ENCODE results near the gene MAGI2. TPM values are rescaled to one million over a fixed set of nuclear protein-coding genes. Genes with fewer than 3 reads are reported as not detected.

Gene MAGI2
- total RNA-seq, 1 donor from 2014 or later: 13.3 TPM

DNA sequence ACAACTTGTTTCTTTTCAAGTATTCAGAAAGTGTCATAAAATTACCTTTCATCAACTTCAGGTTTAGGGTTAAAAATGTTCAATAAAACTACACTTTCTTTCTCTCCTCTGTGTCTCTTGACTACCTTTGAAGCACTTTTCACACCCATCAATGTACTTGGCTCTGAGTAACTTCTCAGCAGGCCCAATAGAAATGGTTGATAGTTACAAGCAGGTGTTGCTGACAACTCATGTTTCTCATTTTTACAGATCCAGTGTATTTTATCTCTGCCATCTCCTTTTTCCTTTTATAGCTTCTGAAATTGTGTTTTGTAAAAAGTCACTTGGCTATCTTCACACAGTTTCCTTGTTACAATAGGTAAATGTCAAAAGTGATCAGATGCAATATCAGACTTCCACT lies 1306.9 kb downstream of the MAGI2 start:
- Mint-ChIP-seq H3K27me3 (peaks cover 15% of the 10 kb centered on the region), H3K4me3 (no peak overlapping the region)

DNA sequence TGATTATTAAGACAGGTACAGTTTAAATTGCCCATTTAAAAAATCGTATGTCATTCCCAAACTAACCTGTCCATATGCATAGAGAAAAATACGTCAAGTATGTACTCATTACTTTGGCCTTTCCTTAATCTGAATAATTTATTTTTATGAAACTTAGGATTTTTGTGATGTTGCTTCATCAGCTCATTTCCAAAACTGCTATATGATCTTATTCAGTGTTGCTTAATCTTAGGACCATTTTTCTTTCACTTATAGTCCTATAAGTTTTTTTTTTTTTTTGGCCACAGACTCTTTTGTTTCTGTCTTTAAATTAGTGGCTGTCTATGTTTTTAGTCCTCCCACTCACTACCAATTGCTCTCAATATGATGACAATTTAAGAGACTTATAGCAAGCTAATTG lies 1309.8 kb downstream of the MAGI2 start:
- no peak for DNase-seq (ENCODE audit: extremely low spot score, unreplicated experiment)
- H3K9me3 Mint-ChIP-seq: no peaks in the 10 kb centered on the region
- H3K36me3 Mint-ChIP-seq: no peaks in the 10 kb centered on the region
- H3K4me3 Mint-ChIP-seq: no peak overlapping the region
- TF ChIP-seq CTCF (conservative IDR thresholded peaks at IDR 0.05): no peak
- H3K27ac Mint-ChIP-seq: no peak overlapping the region
- peaks cover 19% of the 10 kb centered on the region for H3K27me3 Mint-ChIP-seq
- H3K4me1 Mint-ChIP-seq (ENCODE audit: unreplicated experiment): peaks cover 17% of the 10 kb centered on the region

More for the DNA sequence above, 1306.9 kb downstream of the MAGI2 start:
- TF ChIP-seq CTCF (conservative IDR thresholded peaks at IDR 0.05): no peak
- no peaks in the 10 kb centered on the region for H3K36me3 Mint-ChIP-seq
- no peak overlapping the region for H3K27ac Mint-ChIP-seq
- no peaks in the 10 kb centered on the region for H3K9me3 Mint-ChIP-seq
- DNase-seq (ENCODE audit: extremely low spot score, unreplicated experiment): no peak
- peaks cover 28% of the 10 kb centered on the region for H3K4me1 Mint-ChIP-seq (ENCODE audit: unreplicated experiment)

GRCh38 chr7:78141522-78142281 lies 1311.8 kb downstream of the MAGI2 start:
- no peak for DNase-seq (ENCODE audit: extremely low spot score, unreplicated experiment)
- H3K36me3 Mint-ChIP-seq: no peaks in the 10 kb centered on the region
- peaks cover 12% of the 10 kb centered on the region for H3K4me1 Mint-ChIP-seq (ENCODE audit: unreplicated experiment)
- no peaks in the 10 kb centered on the region for H3K9me3 Mint-ChIP-seq
- H3K27me3 Mint-ChIP-seq: peaks cover 14% of the 10 kb centered on the region
- H3K27ac Mint-ChIP-seq: no peak overlapping the region
- no peak for TF ChIP-seq CTCF (conservative IDR thresholded peaks at IDR 0.05)
- no peak overlapping the region for H3K4me3 Mint-ChIP-seq

- no peak overlapping the region for H3K27ac Mint-ChIP-seq
- no peak for TF ChIP-seq CTCF (conservative IDR thresholded peaks at IDR 0.05)
- no peaks in the 10 kb centered on the region for H3K9me3 Mint-ChIP-seq
- no peak overlapping the region for H3K4me3 Mint-ChIP-seq
- H3K27me3 Mint-ChIP-seq: peaks cover 20% of the 10 kb centered on the region
- peaks cover 9% of the 10 kb centered on the region for H3K4me1 Mint-ChIP-seq (ENCODE audit: unreplicated experiment)
- DNase-seq (ENCODE audit: extremely low spot score, unreplicated experiment): no peak
- no peaks in the 10 kb centered on the region for H3K36me3 Mint-ChIP-seq
These were observed 1313.4 kb downstream of the MAGI2 start for GRCh38 chr7:78140109-78140508.

DNA sequence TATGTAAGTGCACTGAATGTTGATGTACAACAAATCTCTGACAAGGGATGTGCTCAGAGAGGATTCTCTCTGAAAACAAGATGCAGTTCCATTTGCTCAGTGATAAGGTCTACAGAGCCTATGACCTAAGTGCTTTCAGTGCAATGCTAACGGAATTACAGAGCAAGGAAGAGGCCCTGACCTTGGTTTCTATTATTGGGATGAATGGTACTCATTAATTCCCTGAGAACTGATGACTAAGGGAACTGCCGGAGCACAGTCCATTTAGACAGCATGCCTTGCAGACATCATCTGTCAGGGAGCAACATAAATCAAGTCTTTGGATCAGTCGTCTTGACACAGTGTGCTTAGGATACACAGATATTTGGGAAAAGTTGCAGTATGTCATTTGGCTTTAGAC lies 1314.1 kb downstream of the MAGI2 start:
- Mint-ChIP-seq H3K4me1 (ENCODE audit: unreplicated experiment) (peaks cover 9% of the 10 kb centered on the region), H3K4me3 (no peak overlapping the region), H3K36me3 (no peaks in the 10 kb centered on the region), H3K27ac (no peak overlapping the region), H3K27me3 (peaks cover 21% of the 10 kb centered on the region), H3K9me3 (no peaks in the 10 kb centered on the region)
- TF ChIP-seq CTCF (conservative IDR thresholded peaks at IDR 0.05): no peak
- no peak for DNase-seq (ENCODE audit: extremely low spot score, unreplicated experiment)
